PC-9 (cell line): ENCODE data around the gene GYPC.

Experiments
- CTCF ChIP-seq: fragments of 200-600 bp; sonication (generic); conservative IDR thresholded peaks from 2 replicates; pipeline ENCODE4 v1.6.1; 2017; ENCODE audit warnings: mixed run types, antibody characterized with exemption, mild to moderate bottlenecking, moderate library complexity
- EZH2 ChIP-seq: fragments of 200-600 bp; sonication (generic); IDR thresholded peaks from 2 replicates; pipeline ENCODE4 v1.8.0; 2017; ENCODE audit warnings: antibody characterized with exemption, low read depth

DNA sequence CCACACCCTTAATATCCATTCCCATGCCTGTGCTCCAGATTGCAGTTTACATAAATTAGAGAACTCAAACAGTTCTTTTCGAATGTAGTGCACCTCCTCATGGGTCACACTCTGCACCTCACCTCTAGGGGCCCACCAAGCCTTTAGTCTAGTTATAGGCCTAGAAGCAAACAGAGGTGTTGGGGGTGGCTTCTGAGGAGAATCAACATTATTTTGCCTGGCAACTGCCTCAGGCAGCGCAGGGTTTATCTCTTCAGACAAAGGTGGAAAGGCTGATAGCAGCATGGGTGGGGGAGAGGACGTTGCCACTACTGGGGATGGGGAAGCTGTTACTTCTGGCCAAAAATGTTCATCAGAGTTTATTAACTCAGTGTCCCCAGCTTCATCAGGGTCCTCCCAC is 5.0 kb upstream of the GYPC start:
- TF ChIP-seq CTCF (no peak), EZH2 (no peak)
